SIG-M5 (cell line): ENCODE measurements around the gene LGALS3.
"Not testable (repeated sequence)": the region's sequence is repeated elsewhere in the genome, so short reads cannot be mapped to it uniquely, and the experiment has no call there.

Experiments
- DNase-seq: peaks from one replicate; lab custom pipeline; 2025; lab: John Stamatoyannopoulos, UW

LGALS3 gene

GRCh38 chr14:55129086-55129427, at the start of gene LGALS3:
Gene LGALS3 (plus strand): TSS chr14:55129252. CDS start chr14:55137374, 8,122 bp downstream.
- no peak for DNase-seq

GRCh38 chr14:55079961-55080360, 49.1 kb upstream of the LGALS3 start:
- not testable (repeated sequence) for DNase-seq

DNA sequence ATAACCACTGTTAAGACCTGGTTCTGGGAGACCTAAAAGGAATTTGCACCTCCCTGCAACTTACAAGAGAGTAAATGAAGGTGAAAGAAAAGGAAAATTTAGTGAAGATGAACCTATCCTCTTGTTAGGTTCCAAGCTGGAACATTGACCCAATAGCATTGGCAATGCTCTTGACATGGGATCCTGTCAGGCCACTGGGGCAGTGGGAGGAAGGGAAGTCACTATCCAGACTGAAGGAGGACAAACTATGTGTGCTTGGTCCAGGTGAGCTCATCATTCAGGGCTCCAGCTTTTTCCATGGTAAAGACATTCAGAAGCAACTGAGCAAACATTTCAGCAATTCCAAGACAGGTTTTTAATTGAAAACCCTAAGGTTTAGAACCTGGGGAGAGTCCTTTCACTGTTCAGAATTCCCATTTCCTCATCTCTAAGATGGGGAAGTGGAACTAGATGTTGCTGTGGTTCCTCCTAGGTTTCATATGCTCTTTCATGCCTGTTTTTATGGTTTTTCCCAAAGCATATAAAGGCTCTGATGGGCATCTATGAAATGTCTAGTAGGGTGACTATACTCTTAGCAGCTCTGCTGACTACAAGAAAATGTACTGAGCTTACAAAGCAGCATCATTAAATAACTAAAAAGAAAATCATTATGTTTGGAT, 44.5 kb upstream of the LGALS3 start:
- no peak for DNase-seq

- no peak for DNase-seq
These were observed 43.9 kb upstream of the LGALS3 start for GRCh38 chr14:55085060-55085660.

DNA sequence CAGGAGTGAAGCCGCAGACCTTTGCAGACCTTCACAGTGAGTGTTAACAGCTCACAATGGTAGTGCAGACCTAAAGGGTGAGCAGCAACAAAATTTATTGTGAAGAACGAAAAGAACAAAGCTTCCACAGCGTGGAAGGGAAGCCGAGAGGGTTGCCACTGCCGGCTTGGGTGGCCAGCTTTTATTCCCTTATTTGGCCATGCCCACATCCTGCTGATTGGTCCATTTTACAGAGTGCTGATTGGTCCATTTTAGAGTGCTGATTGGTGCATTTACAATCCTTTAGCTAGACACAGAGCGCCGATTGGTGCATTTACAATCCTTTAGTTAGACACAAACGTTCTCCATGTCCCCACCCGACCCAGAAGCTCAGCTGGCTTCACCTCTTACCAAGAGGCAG, 42.1 kb upstream of the LGALS3 start:
- DNase-seq, result no peak

- no peak for DNase-seq
These were observed 40.7 kb upstream of the LGALS3 start for GRCh38 chr14:55088356-55088755.

DNA sequence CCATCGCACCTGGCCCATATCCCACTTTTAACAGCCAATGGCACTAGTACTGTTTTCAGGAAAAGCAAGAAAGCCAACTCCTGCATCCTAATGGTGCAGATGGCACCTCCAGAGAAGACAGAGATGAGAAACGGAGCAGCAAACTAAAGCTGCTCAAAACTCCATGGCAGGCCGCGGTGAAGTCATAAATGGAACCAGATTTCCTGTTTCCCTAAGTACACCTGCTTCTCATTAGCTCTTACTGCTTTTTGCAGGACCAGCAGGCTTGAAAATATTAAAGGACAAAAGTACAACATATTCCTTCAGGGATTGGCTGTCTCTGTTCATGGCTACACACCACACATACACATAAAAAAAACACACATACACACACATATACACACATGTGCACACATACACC, 36.7 kb upstream of the LGALS3 start:
- no peak for DNase-seq

GRCh38 chr14:55094292-55095157, 34.5 kb upstream of the LGALS3 start:
- DNase-seq, result no peak

DNA sequence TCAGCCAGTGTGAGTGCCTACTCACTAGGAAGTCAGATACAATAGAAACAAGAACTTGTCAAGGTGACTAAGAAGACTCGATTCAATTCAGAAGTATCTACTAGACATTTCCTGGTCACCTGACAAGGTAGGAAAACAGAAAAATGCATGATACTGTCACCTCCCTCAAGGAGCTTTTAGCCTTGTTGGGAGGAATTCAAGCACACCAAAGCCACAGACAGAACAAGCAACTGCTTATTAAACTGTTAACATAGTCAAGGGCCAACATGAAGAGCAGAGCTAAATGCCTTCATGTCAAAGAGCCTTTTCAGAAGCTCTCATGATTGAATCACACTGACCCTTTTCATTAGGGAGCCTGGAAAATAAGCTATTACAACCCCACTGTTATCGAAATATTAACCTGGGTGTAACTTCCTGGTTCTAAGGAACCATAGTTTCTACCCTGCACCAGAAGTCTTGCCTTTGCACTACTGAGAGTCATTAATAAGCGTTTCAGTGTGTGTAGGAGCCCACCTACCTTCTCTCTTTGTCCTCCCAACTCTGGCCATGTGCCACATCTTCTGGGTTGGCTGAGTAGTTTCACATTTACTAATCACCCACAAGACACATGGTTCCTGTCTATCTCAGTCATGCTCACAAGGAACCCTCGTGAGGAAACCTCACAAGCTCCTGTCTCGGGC, 31.0 kb upstream of the LGALS3 start:
- DNase-seq, result peak; percentile 10

DNA sequence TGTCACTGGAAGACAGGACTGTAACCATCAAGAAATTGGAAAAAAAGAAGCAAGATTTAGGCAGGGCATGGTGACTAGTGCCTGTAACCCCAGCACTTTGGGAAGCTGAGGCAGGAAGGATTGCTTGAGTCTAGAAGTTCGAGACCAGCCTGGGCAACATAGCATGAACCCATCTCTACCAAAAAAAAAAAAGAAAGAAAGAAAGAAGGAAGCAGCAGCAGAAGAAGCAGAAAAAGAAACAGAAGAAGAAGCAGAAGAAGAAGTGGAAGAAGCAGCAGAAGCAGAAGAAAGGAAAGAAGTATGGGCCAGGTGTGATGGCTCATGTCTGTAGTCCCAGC, 30.5 kb upstream of the LGALS3 start:
- no peak for DNase-seq

- DNase-seq, result no peak
These were observed 29.3 kb upstream of the LGALS3 start for GRCh38 chr14:55099756-55100155.

DNA sequence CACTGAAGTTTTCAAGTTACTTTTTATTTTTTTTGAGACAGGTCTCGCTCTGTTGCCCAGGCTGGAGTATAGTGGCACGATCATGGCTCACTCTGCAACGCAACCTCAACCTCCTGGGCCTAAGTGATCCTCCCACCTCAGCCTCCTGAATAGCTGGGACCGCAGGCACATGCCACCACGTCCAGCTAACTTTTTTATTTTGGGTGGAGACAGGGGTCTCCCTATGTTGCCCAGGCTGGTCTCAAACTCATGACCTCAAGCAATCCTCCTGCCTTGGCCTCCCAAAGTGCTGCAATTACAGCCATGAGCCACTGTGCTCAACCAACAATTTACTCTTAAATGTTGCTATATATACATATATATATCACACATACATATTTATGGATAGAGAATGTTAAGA, 27.4 kb upstream of the LGALS3 start:
- DNase-seq, result no peak

GRCh38 chr14:55102141-55102621, 26.9 kb upstream of the LGALS3 start:
- peak; percentile 26 for DNase-seq

DNA sequence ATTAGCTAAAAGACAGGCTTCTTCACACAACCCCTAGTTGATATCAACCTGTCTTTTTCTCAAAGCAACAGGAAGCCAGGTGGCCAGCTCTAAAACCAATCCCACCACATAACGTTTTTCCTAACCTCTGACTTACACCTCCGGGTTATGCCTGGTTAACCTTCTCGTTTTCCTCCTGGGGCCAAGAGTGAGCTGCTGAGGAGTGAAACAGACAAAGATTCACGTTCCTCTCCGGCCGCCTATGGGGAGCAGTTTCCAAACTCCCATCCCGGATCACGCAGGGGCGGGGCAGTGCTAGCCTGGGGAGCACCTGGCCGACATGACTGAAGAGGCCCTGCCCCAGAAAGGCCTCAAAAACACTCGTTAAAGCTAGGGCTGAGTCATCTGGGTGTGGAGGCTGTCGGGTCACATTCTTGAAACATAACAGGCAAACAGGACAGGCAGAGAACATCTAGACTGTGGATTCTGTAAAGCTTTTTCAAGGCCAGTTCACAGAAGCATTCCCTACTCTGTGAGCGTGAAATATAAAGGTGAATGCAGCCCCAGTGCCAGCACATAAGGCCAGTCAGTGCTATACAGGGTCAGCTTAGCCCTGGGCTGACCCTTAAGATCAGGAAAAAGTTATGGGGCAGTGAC, 25.9 kb upstream of the LGALS3 start:
- no peak for DNase-seq

DNA sequence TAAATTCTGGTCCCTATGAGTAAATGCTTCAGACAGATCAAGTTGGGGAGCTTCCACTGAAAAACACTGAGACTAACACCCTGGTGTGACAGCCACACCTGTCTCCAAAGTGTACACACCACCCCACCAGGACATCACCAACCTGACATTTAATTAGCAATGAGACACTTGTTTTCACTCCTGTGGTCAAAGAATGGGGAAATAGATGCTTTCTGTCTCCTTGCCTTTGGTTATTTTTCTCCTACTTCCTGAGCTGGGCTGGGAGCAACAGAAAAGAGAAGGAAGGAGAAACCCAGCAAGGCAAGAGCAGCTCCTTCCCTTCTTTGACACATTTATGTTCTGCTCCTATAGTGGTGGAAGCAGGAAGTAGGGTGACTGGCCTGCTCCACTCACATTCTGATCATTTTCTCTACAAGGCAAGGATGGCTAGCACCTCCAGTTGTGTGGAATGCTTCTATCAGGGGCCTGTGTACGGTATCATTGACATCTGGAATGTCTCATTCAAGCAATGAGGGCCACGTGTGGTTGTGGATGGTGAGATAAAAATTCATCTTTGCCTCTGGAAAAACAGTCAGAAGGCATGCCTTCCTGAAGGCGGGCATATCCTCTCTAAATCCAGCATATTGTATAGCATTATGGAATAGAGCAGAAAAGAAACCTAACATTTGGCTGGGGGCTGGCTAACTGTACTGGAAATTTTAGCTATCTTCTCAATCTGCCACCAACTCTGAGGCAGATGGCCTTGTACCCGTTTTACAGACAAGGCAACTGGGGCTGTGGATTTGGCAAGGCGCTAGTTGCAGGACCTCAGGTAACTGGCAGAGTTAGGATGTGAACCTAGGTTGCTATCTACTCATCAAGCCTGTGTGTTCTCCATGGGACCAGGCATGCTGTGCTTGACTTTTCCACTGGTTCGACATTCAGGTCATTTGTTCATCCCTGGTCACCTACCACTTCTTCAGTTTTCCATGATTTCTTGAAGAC, 24.8 kb upstream of the LGALS3 start:
- DNase-seq, result no peak

DNA sequence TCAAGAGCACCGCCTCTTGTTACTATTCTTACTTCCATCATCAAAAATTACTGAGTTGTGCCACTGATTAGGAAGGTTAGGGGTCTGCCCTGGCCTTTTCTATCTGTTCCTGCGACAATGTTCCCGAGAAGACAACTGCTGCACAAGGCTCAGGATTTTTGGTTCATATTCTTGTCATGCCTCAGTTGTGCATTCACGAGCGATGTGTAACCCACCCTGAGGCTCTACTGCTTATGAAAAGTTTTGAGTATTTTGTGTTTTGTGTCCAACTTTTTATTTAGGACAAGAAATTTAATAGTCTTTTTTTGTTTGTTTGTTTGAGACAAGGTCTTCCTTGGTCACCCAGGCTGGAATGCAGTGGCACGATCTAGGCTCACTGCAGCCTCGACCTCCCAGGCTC, 23.1 kb upstream of the LGALS3 start:
- DNase-seq, result no peak

- no peak for DNase-seq
These were observed 21.1 kb upstream of the LGALS3 start for GRCh38 chr14:55107766-55108554.

DNA sequence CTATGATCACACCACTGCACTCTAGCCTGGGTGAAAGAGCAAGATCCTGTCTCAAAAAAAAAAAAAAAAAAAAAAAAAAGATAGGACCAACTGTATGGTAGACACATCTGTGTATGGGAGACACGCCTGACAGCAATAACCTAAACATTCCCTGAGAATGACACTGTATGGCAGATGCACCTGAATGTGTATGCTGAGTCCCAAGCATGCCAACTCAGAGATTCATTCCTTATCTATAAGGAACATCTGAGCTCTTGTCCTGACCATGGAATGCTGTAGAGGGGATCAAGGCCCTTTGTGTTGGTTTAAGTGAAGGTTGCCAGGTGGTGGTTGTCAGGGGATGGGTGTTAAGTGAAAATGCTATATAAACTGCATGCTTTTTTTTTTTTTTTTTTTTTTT, 19.2 kb upstream of the LGALS3 start:
- no peak for DNase-seq

DNA sequence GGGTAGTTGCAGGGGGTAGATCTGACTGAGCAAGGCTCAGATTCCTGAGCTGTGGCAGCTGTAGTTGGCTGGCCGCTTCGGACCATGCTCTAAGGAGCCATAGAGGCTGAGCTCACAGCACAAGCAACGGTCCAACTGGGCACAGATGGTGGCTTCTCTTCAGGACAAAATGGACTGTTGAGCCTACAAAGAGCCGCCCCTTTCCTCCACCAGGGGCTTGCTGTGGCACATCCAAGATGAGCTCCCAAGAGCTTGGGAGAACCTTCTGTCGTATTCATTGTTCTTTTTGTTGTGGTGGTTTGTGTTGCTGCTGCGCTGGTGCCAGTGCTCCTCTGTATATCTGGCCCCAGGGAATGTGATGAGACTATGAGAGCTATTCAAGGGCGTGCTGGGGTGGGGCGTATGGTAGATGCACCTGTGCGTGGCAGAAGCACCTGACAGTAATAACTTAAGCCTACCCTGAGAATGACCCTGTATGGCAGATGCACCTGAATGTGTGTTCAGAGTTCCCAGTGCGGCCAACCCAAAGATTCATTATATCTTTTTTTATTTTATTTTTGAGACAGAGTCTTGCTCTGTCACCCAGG, 17.8 kb upstream of the LGALS3 start:
- DNase-seq, result no peak

GRCh38 chr14:55114720-55115119, 14.3 kb upstream of the LGALS3 start:
- no peak for DNase-seq
